HG02840 (cell line): ENCODE measurements around the gene KIF20B.
"Not testable (repeated sequence)": the region's sequence is repeated elsewhere in the genome, so short reads cannot be mapped to it uniquely, and the experiment has no call there.

Experiments
- ATAC-seq: cut with Tn5 transposase; IDR thresholded peaks from one replicate; pipeline ENCODE4 v1.9.1; 2021; ENCODE audit warnings: mild to moderate bottlenecking, moderate library complexity, moderate number of reproducible peaks; ENCODE audit not compliant: unreplicated experiment, low FRiP score

KIF20B gene

DNA sequence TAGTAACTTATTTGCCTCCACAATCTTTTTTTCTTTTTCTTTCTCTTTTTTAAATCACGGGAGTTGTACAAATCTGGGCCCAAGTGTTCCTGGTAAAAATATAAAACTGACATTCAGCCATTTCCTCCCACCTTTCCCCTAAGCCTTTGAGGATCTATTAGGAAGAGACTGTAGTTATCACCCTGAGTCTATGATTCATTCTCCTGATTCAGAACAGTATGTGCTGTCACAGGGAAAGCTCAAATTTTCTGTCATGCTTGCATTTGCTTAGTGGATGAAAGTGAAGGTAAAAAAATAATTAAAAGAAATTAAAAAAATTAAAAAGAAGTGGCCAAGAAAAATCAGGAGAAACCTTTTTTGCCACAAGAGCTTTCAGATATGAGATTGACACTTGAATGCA lies 71.7 kb downstream of the KIF20B start:
- ATAC-seq, result no peak

DNA sequence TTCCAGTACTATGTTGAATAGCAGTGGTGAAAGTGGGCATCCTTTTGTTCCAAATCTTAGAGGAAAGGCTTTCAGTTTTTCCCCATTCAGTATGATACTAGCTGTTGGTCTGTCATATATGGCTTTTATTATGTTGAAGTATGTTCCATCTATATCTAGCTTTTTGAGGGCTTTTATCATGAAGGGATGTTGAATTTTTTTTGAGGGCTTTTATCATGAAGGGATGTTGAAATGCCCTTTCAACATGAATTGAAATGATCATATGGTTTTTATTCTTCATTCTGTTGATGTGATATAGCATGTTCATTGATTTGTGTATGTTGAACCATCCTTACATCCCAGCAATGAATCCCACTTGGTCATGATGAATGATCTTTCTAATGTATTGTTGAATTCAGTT lies 75.3 kb downstream of the KIF20B start:
- no peak for ATAC-seq

DNA sequence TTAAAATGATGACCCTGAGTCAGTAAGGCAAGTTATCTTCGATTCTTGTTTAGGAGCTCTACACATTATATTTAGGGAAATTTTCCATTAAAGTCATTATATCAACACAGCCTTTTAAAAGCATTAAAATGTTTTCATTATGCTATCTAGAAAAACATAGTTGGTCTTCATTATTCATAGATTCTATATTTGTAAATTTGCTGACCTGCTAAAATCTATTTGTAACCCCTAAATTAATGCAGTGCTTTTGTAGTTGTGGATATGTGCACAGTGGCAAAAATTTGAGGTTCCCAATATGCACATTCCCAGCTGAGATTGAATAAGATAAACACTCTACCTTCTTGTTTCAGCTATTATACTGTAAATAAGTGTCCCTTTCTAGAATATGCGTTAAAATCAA lies 81.1 kb downstream of the KIF20B start:
- ATAC-seq, result no peak

DNA sequence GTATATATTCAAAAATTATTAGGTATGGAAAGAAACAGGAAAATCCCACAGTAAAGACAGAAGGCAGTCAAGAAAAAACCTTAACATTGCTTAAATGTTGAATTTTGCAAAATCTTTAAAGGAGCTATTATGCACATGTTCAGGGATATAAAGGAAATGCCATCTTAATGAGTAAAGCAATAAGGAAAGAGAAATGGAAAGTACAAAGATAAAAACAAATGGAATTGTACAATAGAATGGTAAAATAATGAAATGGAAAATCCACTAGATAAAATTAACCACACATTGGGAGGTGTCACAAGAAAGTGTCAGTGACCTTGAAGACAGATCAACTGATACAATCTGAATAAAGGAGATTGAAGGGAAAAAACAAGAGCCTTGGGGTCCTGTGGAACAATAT lies 82.0 kb downstream of the KIF20B start:
- no peak for ATAC-seq

DNA sequence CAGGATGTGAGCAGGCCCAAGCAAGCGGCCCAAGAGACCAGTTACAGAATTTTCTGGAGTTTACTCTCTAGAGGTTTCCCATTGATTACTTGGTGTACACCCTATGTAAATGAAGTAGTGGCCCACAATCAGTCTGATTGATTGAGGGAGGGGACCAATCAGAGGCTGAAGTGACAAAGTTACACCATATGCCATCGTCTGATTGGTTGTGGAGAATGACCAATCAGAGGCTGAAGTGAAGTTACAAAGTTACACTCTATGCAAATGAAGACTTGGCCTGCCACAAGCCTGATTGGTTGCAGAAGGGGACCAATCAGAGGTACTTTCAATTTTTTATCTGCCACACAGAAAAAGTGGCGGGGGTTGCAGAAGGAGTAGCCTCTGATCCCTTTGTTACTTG lies 83.7 kb downstream of the KIF20B start:
- no peak for ATAC-seq

DNA sequence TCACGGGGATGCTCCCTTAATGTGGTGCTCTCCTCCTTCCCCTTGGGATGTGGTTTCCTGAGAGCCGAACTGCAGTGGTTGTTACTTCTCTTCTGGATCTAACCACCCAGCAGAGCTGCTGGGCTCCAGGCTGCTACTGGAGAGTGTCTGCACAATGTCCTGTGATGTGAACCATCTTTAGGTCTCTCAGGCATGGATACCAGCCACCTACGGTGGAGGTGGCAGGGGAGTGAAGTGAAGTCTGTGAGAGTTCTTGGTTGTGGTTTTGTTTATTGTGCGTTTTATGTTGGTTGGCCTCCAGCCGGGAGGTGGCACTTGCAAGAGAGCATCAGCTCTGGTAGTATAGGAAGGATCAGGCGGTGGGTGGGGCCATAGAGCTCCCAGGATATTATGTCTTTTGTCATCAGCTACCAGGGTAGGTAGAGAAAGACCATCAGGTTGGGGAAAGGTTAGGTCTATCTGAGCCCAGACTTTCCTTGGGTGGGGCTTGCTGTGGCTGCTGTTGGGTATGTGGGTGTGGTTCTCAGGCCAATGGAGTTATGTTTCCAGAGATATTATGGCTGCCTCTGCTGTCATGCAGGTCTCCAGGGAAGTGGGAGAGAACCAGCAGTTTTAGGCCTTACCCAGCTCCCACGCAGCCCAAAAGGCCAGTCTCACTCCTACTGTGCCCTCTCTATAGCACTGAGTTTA lies 87.9 kb downstream of the KIF20B start:
- no peak for ATAC-seq

DNA sequence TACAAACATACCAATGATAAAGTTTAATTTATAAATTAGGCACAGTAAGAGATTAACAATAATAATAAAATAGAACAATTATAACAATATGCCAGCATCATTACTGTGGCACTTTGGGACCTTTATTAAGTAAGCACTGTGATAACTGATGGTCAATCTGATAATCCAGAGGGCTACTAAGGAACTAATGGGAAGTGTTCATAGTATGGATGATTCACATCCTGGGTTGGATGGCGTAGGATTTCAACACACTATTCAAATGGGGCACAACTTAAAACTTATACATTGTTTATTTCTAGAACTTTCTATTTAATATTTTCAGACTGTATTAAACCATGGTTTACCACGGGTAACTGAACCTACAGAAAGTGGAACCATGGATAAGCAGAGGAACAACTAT lies 90.8 kb downstream of the KIF20B start:
- no peak for ATAC-seq

DNA sequence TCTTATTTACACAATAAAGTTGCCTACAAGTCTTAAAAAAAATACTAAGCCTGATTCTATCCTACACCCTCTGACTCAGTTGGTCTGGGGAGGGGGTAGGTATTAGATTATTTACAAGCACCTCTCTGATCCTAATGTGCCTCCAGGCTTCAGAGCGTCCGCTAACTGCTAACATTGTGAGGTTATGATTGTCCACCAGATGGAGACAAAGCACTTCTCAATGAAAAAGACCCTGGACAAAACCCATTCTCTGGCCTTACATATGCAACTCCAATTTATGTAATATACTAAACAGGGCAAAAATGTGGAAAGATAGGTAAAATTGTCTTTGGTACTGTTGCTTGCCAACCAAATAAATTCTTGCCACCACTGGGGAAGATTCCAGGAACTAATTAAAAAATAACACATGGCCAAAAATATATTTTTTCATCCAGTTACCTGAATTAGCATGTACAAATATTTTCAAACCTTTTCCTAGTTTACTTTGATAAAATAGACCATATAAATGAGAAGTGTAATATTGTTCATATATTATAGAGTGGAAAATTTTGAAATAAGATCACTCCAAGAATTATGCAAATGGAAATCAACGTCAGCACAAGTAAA lies 92.4 kb downstream of the KIF20B start:
- ATAC-seq, result no peak

DNA sequence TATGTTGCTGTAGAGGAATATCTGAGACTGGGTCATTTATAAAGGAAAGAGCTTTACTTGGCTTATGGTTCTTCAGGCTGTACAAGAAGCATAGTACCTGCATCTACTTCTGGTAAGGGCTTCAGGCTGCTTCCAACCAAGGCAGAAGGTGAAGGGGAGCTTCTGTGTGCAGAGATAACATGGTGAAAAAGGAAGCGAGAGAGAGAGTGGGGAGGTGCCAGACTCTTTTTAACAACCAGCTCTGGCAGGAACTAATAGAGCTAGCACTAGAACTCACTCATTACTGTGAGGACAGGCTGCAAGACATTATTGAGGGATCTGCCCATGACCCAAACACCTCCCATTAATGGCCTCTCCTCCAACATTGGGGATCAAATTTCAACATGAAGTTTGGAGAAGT lies 94.5 kb downstream of the KIF20B start:
- no peak for ATAC-seq

DNA sequence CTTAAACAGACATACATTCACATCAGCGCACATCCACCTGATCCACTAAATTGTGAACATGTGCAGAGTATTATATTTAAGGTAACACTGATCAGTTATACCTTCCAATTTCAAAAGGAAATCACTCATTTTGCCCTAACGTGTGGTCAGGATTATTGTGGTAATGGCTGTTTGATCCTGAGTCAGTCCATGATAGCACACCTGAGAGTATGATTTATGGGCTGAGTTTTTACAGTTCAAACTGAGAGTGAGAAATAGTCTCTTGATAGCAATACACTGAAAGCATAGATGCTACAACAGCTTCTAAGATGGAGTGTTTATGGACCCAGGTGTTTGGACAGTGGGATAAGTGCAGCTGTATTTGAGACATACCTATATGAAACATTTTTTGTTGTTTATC lies 96.7 kb downstream of the KIF20B start:
- ATAC-seq, result no peak

DNA sequence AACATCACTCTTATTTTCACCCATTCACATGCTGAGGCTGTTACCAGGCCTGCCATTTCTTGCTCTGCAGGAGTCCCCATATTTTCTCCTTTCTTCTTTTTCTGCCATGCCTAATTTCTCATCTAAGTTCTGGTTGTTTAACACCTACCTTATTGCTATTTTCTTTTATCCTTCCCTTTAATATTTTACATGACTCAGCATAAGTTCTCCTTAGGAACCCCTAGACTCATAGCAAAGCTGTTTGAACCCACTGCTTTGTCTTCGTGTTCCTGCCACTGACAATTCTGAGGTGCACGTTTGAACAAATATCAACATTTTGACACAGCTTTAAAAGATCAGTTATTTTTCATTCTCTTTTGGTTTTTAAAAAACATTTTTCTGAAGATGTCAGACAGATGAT lies 98.2 kb downstream of the KIF20B start:
- ATAC-seq, result no peak

DNA sequence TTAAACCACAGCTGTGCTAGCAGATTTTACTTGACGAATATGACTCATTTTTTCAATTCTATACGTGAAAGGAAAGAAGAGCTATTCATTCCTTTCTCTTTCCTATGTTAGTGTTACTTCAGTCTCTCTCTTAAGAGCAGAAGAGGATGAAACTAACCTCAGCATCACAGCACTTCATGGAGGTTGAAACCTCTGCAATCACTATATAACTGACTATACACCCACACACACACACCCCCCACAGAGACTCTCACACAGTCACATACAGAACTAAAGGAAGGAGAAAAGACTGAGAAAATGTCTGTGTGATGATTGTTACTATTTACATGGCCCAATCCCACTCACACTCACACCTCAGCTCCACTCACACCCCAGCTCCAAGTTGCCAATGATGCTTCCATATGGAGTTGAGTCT lies 104.2 kb downstream of the KIF20B start:
- ATAC-seq, result peak; percentile 69

DNA sequence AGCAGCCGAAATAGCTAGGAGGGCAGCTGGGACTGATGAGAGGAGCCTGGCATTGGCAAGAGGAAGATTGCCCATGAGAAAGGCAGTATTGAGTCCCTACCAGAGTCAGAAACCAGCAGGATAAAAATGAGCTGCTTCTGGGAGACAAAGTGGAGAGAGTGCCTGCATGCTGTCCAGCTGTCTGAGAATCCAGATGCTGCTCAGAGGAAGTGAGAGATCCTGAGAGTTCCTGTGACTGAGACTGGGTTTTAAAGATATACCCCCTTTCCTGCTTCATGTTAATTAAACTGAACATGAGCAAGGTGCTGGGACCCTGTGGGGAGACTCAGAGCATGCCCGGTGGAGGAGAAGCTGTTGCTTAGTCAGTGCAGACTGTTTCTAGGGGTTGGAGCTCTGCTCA lies 107.5 kb downstream of the KIF20B start:
- ATAC-seq, result no peak

DNA sequence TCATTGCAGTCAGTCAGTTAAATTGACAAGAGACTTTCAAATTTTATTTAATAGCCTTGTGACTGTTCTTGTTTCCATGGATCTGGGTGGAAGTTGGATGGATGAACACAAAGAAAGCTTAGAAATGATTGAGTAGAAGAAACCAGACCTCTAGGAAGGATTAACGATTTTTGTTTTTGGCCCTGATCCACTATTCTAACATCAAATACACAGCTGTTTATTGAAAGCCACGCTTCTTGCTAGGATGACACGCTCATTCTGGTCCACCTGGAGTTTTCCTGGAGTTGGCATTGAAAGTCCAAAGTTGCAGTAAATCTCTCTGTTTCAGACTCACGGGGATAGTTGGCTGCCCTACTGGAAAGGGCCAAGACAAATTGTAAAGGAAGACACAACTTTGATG lies 108.4 kb downstream of the KIF20B start:
- no peak for ATAC-seq

DNA sequence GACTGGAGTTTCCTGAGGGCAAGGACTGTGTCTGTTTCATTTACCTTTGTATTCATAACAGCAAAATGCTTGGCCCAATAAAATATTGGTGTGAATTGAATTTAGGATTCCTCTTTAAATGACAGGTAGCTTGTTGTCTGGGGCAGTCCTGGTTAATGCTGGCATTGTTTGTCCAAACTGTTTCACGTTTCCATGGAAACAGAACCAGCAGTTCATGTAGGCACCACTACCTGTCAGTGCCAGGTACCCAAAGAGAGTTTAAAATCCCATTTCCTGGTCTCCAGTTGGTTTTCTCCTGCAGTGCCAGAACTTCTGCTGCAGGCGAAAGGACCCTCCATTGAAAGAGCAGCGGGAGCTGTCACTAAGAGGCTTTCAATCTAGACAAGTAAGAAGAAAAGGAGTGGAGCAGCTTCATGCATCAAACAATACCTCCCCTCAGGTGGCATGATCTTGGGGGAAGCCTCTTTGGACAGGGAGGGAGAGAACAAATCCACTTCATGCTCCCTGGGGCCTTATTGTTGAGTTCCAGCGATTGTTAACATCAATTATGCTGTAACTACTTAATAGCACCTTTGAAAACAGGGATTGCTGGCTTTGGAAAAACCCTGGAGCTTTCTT lies 109.6 kb downstream of the KIF20B start:
- ATAC-seq, result no peak

DNA sequence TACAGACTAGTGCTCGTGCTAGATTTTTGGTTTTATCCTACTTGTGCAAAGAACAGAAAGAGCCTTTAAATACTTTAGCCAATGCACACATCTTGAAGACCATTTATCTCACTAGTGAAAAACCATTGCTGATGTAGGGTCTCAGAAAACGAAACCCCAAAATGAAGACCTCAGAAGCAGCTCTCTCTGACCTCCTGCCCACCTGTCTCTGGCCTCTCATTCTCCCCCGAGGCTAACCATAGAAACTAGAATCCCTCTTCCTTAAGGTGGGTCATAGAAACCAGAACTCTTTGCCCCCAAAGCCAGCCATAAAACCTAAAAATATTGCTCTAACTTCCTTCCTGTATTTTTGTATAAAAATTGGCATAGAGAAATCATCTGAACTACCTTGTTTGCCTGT lies 112.2 kb downstream of the KIF20B start:
- no peak for ATAC-seq

DNA sequence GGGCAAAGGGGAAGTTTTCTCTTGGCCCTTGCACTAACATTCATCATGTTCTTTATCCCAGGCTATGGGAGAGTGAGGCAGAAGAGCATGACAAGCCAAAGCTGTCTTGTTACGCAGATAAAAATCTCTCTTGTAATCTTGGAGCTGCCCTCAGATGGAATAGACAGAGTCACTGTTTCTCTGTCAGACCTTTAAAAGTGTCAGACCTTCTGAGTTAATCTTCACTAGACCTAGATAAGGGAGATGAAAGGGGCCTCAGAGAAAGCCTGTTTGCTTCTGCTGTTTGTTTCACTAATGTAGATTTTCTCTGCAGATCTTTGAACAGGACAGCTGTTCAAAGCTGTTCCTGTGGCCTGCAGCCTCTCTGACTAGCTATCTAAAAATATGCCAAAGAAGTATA lies 112.9 kb downstream of the KIF20B start:
- ATAC-seq, result no peak

DNA sequence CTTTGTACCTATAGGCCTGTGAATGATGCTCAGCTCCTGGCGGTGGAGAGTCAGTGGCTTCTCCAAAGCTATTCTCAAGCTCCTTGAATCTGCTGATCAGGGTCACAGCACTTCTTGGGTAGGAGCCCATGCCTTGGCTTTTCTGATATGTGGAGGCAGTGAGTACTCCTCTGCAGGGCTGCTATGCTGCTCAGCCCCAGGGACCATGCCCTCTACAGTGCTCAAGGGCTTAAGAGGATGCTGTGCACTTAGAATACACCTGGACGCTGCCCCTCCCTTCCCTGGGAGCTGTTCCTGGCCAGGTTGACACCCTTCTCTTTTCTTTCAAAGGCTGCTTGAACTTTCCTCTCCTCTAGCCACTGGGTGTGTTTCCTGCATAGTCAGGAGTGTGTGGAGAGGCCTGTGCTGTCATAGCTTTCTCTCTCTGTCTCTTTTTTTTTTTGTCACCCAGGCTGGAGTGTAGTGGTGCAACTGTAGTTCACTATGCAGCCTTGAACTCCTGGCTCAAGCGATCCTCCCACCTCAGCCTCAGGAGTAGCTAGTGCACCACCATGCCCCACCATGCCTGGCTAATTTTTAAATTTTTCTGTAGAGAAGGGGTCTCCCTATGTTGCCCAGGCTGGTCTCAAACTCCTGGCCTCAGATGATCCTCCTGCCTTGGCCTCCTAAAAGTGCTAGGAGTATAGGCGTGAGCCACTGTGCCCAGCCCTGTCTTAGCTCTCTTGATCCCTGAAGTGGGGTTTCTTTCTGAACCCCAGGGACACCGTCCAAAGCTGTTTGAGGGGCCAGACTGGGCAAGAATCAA lies 113.9 kb downstream of the KIF20B start:
- no peak for ATAC-seq

DNA sequence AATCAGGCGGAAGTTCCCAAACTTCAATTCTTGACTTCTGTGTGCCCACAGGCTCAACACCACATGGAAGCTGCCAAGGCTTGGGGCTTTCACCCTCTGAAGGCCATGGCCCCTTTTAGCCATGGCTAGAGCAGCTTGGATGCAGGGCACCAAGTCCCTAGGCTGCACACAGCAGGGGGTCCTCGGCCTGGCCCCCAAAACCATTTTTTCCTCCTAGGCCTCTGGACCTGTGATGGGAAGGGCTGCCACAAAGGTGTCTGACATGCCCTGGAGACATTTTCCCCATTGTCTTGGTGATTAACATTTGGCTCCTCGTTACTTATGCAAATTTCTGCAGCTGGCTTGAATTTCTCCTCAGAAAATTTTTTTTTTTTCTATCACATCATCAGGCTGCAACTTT lies 117.6 kb downstream of the KIF20B start:
- not testable (repeated sequence) for ATAC-seq
